ENCODE results near the gene KRTAP5-5.
A peak's percentile ranks its signal among the peaks of the same experiment; 100 is the strongest.
"Not testable (repeated sequence)": the region's sequence is repeated elsewhere in the genome, so short reads cannot be mapped to it uniquely, and the experiment has no call there.

Gene KRTAP5-5

GRCh38 chr11:1638344-1638743, 8.8 kb downstream of the KRTAP5-5 start:
- intact Hi-C loops (cut with DNase I): no loop called here
- no peak for DNase-seq

GRCh38 chr11:1639102-1639620, 9.6 kb downstream of the KRTAP5-5 start:
- no peak for DNase-seq
- intact Hi-C loops (cut with DNase I): no loop called here

GRCh38 chr11:1639666-1640065, 10.1 kb downstream of the KRTAP5-5 start:
- DNase-seq: no peak
- intact Hi-C loops (cut with DNase I): no loop called here

GRCh38 chr11:1640076-1640946, 10.7 kb downstream of the KRTAP5-5 start:
- intact Hi-C loops (cut with DNase I): no loop called here
- peak in 35 of 42 donors; percentile 12 to 71 (median 49) for DNase-seq

GRCh38 chr11:1641096-1641495, 11.5 kb downstream of the KRTAP5-5 start:
- intact Hi-C loops (cut with DNase I): no loop called here
- DNase-seq: no peak

GRCh38 chr11:1642288-1643145, 12.9 kb downstream of the KRTAP5-5 start:
- intact Hi-C loops (cut with DNase I): no loop called here
- DNase-seq: no peak

GRCh38 chr11:1643146-1643690, 13.6 kb downstream of the KRTAP5-5 start:
- intact Hi-C loops (cut with DNase I): no loop called here
- DNase-seq: no peak

GRCh38 chr11:1644601-1645356, 15.2 kb downstream of the KRTAP5-5 start:
- intact Hi-C loops (cut with DNase I): no loop called here
- DNase-seq: no peak

- DNase-seq: no peak
- intact Hi-C loops (cut with DNase I): no loop called here
Measured at GRCh38 chr11:1645357-1645821, 15.8 kb downstream of the KRTAP5-5 start.

GRCh38 chr11:1646540-1646939, 17.0 kb downstream of the KRTAP5-5 start:
- DNase-seq: not testable (repeated sequence)

GRCh38 chr11:1647901-1648652, 18.5 kb downstream of the KRTAP5-5 start:
- DNase-seq: no peak
- intact Hi-C loops (cut with DNase I): no loop called here

More at GRCh38 chr11:1646540-1646939, 17.0 kb downstream of the KRTAP5-5 start:
- intact Hi-C loops (cut with DNase I): not testable (repeated sequence)

- intact Hi-C loops (cut with DNase I): no loop called here
- peak in 1 of 42 donors; percentile 8 for DNase-seq
Measured at GRCh38 chr11:1648653-1649420, 19.3 kb downstream of the KRTAP5-5 start.

GRCh38 chr11:1650034-1650917, 20.7 kb downstream of the KRTAP5-5 start:
- intact Hi-C loops (cut with DNase I): loop anchor here (5.0 kb wide), 2 partner anchors 182 to 502 kb away; partner anchors contain the start of gene SYT8
- peak in 1 of 42 donors; percentile 12 for DNase-seq

GRCh38 chr11:1650918-1651262, 21.3 kb downstream of the KRTAP5-5 start:
- intact Hi-C loops (cut with DNase I): loop anchor here (5.0 kb wide), 2 partner anchors 181 to 501 kb away; partner anchors contain the start of gene SYT8
- DNase-seq: peak in 1 of 42 donors; percentile 12

- intact Hi-C loops (cut with DNase I): loop anchor here (5.0 kb wide), 2 partner anchors 181 to 501 kb away; partner anchors contain the start of gene SYT8
- DNase-seq: peak in 1 of 42 donors; percentile 7
Measured at GRCh38 chr11:1651411-1651980, 21.9 kb downstream of the KRTAP5-5 start.

All from head of caudate nucleus (tissue), 42 donors.